LNCAP (cell line): ENCODE measurements around the gene GCK.

Source experiments
- TF ChIP-seq, protein P1 (sequence below): fragments of 450-650 bp; IDR thresholded peaks from 2 replicates; pipeline ENCODE4 v1.5.1; 2017; ENCODE audit warnings: mild to moderate bottlenecking

Gene GCK

GRCh38 chr7:44232396-44232795 lies 43.2 kb upstream of the GCK start:
- TF ChIP-seq, protein P1, sequence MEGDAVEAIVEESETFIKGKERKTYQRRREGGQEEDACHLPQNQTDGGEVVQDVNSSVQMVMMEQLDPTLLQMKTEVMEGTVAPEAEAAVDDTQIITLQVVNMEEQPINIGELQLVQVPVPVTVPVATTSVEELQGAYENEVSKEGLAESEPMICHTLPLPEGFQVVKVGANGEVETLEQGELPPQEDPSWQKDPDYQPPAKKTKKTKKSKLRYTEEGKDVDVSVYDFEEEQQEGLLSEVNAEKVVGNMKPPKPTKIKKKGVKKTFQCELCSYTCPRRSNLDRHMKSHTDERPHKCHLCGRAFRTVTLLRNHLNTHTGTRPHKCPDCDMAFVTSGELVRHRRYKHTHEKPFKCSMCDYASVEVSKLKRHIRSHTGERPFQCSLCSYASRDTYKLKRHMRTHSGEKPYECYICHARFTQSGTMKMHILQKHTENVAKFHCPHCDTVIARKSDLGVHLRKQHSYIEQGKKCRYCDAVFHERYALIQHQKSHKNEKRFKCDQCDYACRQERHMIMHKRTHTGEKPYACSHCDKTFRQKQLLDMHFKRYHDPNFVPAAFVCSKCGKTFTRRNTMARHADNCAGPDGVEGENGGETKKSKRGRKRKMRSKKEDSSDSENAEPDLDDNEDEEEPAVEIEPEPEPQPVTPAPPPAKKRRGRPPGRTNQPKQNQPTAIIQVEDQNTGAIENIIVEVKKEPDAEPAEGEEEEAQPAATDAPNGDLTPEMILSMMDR, result no peak

DNA sequence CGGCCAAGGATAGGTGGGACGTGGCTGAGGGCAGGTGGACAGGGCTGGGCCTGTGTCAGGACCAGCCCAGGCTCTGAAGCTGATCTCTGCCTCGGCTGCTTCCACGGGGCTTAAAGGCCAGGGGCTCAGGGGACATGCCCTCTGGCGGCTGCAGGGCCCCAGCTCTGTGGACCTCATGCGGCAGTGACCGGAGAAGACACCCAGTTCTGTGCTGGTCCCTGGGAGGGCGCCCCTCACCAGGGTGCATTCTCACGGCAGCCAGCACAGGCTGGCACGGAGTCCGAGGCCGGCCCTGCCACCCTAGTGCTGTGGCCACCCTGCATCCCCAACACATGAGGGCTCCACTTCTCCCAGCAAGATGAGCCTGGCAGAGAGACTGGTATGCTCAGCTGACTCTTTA lies 41.8 kb upstream of the GCK start:
- TF ChIP-seq, protein P1, result no peak

GRCh38 chr7:44230286-44230685 lies 41.0 kb upstream of the GCK start:
- TF ChIP-seq, protein P1, result no peak

GRCh38 chr7:44229546-44230105 lies 40.4 kb upstream of the GCK start:
- TF ChIP-seq, protein P1, result no peak

DNA sequence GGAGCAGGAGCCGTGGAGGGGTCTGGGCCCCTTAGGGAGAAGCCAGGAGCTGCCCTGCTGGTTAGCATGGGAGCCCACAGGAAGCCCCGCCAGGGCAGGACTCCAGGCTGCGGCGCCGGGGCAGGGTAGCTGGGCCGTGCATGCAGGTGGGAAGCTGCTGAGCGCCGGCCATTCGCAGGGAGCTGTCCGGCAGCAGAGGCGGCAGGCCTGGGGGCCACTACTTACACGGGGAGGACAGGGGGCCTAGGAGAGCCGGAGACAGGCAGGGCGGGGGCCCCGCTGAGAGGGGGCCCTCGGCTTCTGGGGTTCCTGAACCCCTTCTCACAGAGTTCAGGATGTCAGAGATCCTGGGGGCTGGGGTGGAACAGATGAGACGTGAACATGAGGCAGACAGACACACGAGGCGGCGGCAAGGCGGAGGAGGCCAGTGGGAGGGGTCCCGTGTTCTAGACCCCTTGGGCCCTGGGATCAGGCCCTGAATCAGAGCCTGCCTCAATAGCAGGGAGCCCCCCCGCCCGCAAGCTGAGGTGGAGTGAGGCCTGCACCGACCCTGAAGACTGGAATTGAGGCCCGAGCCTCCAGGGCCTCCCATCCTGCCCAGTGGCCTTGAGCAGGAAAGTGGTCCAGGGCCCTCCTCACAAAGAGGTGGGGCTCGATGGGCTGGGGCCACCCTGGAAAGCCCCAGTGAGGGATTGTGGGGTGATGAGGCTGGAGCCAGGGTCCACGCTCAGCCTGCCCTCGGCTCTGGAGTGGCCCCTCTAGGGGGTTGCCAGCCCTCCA lies 39.5 kb upstream of the GCK start:
- TF ChIP-seq, protein P1, result no peak

GRCh38 chr7:44227911-44228310 lies 38.7 kb upstream of the GCK start:
- TF ChIP-seq, protein P1, result no peak

DNA sequence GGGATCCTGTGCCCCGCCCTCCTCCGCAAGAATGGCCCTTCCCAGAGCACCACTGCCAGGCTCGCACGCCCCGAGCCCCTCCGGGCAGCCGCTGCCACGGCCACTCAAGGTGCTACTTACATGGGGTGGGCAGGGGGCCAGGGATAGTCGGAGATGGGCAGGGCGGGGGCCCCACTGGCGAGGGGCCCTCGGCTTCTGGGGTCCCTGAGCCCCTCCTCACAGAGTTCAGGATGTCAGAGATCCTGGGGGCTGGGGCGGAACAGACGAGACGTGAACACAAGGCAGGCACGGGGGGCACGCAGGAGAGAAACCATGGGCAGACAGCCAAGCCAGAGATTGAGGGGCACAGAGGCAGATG lies 37.1 kb upstream of the GCK start:
- TF ChIP-seq, protein P1, result no peak
